Measurements from ENCODE around the gene XYLT1. TPM values are rescaled to one million over a fixed set of nuclear protein-coding genes. Genes with fewer than 3 reads are reported as not detected.

XYLT1 gene
- total RNA-seq, 1 experiment from 2014 or later: 25.0 TPM

DNA sequence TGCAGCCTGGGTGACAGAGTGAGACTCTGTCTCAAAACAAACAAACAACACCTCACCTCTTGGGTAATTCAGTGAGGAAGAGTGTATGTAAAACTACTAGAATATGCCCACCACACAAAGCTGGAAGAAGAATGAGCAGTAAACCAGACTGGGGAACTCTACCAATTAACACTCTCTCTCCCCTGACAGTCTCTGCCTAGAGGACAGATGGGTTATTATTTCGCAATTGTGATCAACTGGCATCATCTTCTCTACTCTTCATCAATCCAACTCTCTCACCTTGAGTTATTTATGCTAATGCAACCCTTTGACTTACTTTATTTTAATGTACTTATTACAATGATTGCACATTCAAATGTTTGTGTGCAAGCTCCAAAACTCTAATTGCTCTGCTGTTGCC is 205.6 kb downstream of the XYLT1 start (continued):
- TF ChIP-seq, protein P1, sequence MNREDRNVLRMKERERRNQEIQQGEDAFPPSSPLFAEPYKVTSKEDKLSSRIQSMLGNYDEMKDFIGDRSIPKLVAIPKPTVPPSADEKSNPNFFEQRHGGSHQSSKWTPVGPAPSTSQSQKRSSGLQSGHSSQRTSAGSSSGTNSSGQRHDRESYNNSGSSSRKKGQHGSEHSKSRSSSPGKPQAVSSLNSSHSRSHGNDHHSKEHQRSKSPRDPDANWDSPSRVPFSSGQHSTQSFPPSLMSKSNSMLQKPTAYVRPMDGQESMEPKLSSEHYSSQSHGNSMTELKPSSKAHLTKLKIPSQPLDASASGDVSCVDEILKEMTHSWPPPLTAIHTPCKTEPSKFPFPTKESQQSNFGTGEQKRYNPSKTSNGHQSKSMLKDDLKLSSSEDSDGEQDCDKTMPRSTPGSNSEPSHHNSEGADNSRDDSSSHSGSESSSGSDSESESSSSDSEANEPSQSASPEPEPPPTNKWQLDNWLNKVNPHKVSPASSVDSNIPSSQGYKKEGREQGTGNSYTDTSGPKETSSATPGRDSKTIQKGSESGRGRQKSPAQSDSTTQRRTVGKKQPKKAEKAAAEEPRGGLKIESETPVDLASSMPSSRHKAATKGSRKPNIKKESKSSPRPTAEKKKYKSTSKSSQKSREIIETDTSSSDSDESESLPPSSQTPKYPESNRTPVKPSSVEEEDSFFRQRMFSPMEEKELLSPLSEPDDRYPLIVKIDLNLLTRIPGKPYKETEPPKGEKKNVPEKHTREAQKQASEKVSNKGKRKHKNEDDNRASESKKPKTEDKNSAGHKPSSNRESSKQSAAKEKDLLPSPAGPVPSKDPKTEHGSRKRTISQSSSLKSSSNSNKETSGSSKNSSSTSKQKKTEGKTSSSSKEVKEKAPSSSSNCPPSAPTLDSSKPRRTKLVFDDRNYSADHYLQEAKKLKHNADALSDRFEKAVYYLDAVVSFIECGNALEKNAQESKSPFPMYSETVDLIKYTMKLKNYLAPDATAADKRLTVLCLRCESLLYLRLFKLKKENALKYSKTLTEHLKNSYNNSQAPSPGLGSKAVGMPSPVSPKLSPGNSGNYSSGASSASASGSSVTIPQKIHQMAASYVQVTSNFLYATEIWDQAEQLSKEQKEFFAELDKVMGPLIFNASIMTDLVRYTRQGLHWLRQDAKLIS (CRISPR knock-in tag; IDR thresholded peaks at IDR 0.05; ENCODE audit: borderline replicate concordance): no peak
- TF ChIP-seq SMAD4 (CRISPR knock-in tag; IDR thresholded peaks at IDR 0.05) (no peak), HMGA2 (CRISPR knock-in tag; IDR thresholded peaks at IDR 0.05) (no peak)
- TF ChIP-seq, protein P2, sequence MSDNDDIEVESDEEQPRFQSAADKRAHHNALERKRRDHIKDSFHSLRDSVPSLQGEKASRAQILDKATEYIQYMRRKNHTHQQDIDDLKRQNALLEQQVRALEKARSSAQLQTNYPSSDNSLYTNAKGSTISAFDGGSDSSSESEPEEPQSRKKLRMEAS (CRISPR knock-in tag; IDR thresholded peaks at IDR 0.05): no peak
- TF ChIP-seq, protein P3, sequence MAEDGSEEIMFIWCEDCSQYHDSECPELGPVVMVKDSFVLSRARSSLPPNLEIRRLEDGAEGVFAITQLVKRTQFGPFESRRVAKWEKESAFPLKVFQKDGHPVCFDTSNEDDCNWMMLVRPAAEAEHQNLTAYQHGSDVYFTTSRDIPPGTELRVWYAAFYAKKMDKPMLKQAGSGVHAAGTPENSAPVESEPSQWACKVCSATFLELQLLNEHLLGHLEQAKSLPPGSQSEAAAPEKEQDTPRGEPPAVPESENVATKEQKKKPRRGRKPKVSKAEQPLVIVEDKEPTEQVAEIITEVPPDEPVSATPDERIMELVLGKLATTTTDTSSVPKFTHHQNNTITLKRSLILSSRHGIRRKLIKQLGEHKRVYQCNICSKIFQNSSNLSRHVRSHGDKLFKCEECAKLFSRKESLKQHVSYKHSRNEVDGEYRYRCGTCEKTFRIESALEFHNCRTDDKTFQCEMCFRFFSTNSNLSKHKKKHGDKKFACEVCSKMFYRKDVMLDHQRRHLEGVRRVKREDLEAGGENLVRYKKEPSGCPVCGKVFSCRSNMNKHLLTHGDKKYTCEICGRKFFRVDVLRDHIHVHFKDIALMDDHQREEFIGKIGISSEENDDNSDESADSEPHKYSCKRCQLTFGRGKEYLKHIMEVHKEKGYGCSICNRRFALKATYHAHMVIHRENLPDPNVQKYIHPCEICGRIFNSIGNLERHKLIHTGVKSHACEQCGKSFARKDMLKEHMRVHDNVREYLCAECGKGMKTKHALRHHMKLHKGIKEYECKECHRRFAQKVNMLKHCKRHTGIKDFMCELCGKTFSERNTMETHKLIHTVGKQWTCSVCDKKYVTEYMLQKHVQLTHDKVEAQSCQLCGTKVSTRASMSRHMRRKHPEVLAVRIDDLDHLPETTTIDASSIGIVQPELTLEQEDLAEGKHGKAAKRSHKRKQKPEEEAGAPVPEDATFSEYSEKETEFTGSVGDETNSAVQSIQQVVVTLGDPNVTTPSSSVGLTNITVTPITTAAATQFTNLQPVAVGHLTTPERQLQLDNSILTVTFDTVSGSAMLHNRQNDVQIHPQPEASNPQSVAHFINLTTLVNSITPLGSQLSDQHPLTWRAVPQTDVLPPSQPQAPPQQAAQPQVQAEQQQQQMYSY (CRISPR knock-in tag; IDR thresholded peaks at IDR 0.05): no peak

GRCh38 chr16:17261197-17261858 is 209.4 kb downstream of the XYLT1 start:
- peak overlapping the region; percentile 46; the same call in 1 of the 2 replicates for H3K27ac Mint-ChIP-seq
- peaks cover 10% of the 10 kb centered on the region for H3K4me1 Mint-ChIP-seq
- ChIA-PET POLR2A (interaction anchor here (0.7 kb wide), 2 partner anchors 49 to 148 kb away, joined by 3 to 4 read pairs; no protein-coding TSS in a partner anchor), CTCF (interaction anchor here (0.6 to 2.7 kb wide), 14 partner anchors 12 to 286 kb away, joined by 3 to 8 read pairs (median 4); no protein-coding TSS in a partner anchor)
- no peak for TF ChIP-seq HMGA2 (CRISPR knock-in tag; IDR thresholded peaks at IDR 0.05)
- H3K4me3 Mint-ChIP-seq: no peak overlapping the region
- H3K36me3 Mint-ChIP-seq: no peaks in the 10 kb centered on the region
- H3K27me3 Mint-ChIP-seq (ENCODE audit: low read depth): no peaks in the 10 kb centered on the region
- ATAC-seq: peak; percentile 60
- no peaks in the 10 kb centered on the region for H3K9me3 Mint-ChIP-seq
- no peak for DNase-seq (ENCODE audit: low spot score)

- ChIA-PET POLR2A (interaction anchor here (0.7 kb wide), 1 partner anchor 149 kb away, joined by 4 read pairs; no protein-coding TSS in a partner anchor), CTCF (interaction anchor here (0.5 to 2.7 kb wide), 6 partner anchors 12 to 207 kb away, joined by 3 to 8 read pairs (median 5); no protein-coding TSS in a partner anchor)
- H3K27me3 Mint-ChIP-seq (ENCODE audit: low read depth): no peaks in the 10 kb centered on the region
- H3K4me3 Mint-ChIP-seq: no peak overlapping the region
- no peak for DNase-seq (ENCODE audit: low spot score)
- no peaks in the 10 kb centered on the region for H3K36me3 Mint-ChIP-seq
- ATAC-seq: no peak
- H3K9me3 Mint-ChIP-seq: no peaks in the 10 kb centered on the region
- H3K4me1 Mint-ChIP-seq: peaks cover 10% of the 10 kb centered on the region
- no peak overlapping the region for H3K27ac Mint-ChIP-seq
- no peak for TF ChIP-seq SMAD3 (CRISPR knock-in tag; IDR thresholded peaks at IDR 0.05; ENCODE audit: borderline replicate concordance)
- TF ChIP-seq, protein P4, sequence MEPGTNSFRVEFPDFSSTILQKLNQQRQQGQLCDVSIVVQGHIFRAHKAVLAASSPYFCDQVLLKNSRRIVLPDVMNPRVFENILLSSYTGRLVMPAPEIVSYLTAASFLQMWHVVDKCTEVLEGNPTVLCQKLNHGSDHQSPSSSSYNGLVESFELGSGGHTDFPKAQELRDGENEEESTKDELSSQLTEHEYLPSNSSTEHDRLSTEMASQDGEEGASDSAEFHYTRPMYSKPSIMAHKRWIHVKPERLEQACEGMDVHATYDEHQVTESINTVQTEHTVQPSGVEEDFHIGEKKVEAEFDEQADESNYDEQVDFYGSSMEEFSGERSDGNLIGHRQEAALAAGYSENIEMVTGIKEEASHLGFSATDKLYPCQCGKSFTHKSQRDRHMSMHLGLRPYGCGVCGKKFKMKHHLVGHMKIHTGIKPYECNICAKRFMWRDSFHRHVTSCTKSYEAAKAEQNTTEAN (CRISPR knock-in tag; IDR thresholded peaks at IDR 0.05): no peak
- no peak for TF ChIP-seq STAT6 (CRISPR knock-in tag; conservative IDR thresholded peaks at IDR 0.05; ENCODE audit: low read depth)
- TF ChIP-seq TP53 (CRISPR knock-in tag; IDR thresholded peaks at IDR 0.05): no peak
- TF ChIP-seq, protein P5, sequence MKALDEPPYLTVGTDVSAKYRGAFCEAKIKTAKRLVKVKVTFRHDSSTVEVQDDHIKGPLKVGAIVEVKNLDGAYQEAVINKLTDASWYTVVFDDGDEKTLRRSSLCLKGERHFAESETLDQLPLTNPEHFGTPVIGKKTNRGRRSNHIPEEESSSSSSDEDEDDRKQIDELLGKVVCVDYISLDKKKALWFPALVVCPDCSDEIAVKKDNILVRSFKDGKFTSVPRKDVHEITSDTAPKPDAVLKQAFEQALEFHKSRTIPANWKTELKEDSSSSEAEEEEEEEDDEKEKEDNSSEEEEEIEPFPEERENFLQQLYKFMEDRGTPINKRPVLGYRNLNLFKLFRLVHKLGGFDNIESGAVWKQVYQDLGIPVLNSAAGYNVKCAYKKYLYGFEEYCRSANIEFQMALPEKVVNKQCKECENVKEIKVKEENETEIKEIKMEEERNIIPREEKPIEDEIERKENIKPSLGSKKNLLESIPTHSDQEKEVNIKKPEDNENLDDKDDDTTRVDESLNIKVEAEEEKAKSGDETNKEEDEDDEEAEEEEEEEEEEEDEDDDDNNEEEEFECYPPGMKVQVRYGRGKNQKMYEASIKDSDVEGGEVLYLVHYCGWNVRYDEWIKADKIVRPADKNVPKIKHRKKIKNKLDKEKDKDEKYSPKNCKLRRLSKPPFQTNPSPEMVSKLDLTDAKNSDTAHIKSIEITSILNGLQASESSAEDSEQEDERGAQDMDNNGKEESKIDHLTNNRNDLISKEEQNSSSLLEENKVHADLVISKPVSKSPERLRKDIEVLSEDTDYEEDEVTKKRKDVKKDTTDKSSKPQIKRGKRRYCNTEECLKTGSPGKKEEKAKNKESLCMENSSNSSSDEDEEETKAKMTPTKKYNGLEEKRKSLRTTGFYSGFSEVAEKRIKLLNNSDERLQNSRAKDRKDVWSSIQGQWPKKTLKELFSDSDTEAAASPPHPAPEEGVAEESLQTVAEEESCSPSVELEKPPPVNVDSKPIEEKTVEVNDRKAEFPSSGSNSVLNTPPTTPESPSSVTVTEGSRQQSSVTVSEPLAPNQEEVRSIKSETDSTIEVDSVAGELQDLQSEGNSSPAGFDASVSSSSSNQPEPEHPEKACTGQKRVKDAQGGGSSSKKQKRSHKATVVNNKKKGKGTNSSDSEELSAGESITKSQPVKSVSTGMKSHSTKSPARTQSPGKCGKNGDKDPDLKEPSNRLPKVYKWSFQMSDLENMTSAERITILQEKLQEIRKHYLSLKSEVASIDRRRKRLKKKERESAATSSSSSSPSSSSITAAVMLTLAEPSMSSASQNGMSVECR (CRISPR knock-in tag; IDR thresholded peaks at IDR 0.05; ENCODE audit: borderline replicate concordance): no peak
- TF ChIP-seq, protein P6, sequence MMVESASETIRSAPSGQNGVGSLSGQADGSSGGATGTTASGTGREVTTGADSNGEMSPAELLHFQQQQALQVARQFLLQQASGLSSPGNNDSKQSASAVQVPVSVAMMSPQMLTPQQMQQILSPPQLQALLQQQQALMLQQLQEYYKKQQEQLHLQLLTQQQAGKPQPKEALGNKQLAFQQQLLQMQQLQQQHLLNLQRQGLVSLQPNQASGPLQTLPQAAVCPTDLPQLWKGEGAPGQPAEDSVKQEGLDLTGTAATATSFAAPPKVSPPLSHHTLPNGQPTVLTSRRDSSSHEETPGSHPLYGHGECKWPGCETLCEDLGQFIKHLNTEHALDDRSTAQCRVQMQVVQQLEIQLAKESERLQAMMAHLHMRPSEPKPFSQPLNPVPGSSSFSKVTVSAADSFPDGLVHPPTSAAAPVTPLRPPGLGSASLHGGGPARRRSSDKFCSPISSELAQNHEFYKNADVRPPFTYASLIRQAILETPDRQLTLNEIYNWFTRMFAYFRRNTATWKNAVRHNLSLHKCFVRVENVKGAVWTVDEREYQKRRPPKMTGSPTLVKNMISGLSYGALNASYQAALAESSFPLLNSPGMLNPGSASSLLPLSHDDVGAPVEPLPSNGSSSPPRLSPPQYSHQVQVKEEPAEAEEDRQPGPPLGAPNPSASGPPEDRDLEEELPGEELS (CRISPR knock-in tag; IDR thresholded peaks at IDR 0.05): no peak
These were observed 210.4 kb downstream of the XYLT1 start for GRCh38 chr16:17260276-17260849.
